Activated CD4-positive, alpha-beta memory T cell treated with anti-CD3 and anti-CD28 coated beads for 36 hours (primary cell): ENCODE measurements around the gene ACAT1. TPM values are rescaled to one million over a fixed set of nuclear protein-coding genes. Genes with fewer than 3 reads are reported as not detected.
"Not testable (repeated sequence)": the region's sequence is repeated elsewhere in the genome, so short reads cannot be mapped to it uniquely, and the experiment has no call there.

Experiments used
- CTCF ChIA-PET: fragments of 350-600 bp; sonication (Branson Sonifier 250); formaldehyde crosslinking; loops from one replicate; lab custom pipeline; 2021; ENCODE audit warnings: antibody characterized with exemption, inconsistent platforms; lab: Charles Lee
- POLR2A ChIA-PET: fragments of 350-600 bp; sonication (Branson Sonifier 250); formaldehyde crosslinking; loops from one replicate; lab custom pipeline; 2021; ENCODE audit warnings: antibody characterized with exemption; lab: Charles Lee
- DNase-seq: peaks from one replicate; pipeline ENCODE4 v3.0.0-alpha.2; 2020
- H3K27ac Mint-ChIP-seq: one replicate; pipeline ENCODE4 v1.8.0; 2021; ENCODE audit warnings: mixed read lengths
- H3K27me3 Mint-ChIP-seq: one replicate; pipeline ENCODE4 v1.8.0; 2021; ENCODE audit warnings: mixed read lengths
- H3K36me3 Mint-ChIP-seq: one replicate; pipeline ENCODE4 v1.8.0; 2021; ENCODE audit warnings: mixed read lengths
- H3K4me1 Mint-ChIP-seq: one replicate; pipeline ENCODE4 v1.8.0; 2021; ENCODE audit warnings: low read depth, mixed read lengths
- H3K4me3 Mint-ChIP-seq: one replicate; pipeline ENCODE4 v1.8.0; 2021; ENCODE audit warnings: mild to moderate bottlenecking, mixed read lengths
- H3K9me3 Mint-ChIP-seq: one replicate; pipeline ENCODE4 v1.8.0; 2021; ENCODE audit warnings: mixed read lengths
- intact Hi-C: fragments of 100-400 bp; cut with micrococcal nuclease; formaldehyde crosslinking; loops from one replicate; pipeline ENCODE4 v1.15.1; 2023
- total RNA-seq, 2 experiments: library from RNA; stranded (reverse); gene quantifications; one replicate each; pipeline ENCODE4 v1.2.3, GENCODE V29; 2021

The ACAT1 gene
- total RNA-seq, 2 experiments from 2014 or later, result 58.3 to 64.9 TPM

DNA sequence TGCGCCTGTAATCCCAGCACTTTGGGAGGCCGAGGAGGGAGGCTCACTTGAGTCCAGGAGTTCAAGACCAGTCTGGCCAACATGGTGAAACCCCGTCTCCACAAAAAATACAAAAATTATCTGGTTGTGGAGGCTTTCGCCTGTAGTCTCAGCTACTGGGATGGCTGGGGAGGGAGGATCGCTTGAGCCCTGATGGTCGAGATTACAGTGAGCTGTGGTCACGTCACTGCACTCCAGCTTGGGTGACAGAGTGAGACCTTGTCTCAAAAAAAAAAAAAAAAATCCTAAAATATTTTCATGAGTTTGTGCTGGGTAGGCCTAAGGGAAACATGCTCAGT, 462 bp upstream of the ACAT1 start:
- intact Hi-C loops, result loop anchor here (1.0 to 5.0 kb wide), 9 partner anchors 15 to 543 kb away; partner anchors contain the start of genes C11orf65, CUL5, EXPH5 and NPAT
- DNase-seq, CTCF ChIA-PET, H3K27me3 Mint-ChIP-seq, H3K36me3 Mint-ChIP-seq, POLR2A ChIA-PET, H3K9me3 Mint-ChIP-seq: not testable (repeated sequence)
- Mint-ChIP-seq H3K4me3 (peak overlapping the region; percentile 87), H3K4me1 (peaks cover 38% of the 10 kb centered on the region), H3K27ac (peak overlapping the region; percentile 67)

GRCh38 chr11:108122166-108122628, 830 bp downstream of the ACAT1 start:
- peaks cover 38% of the 10 kb centered on the region for H3K4me1 Mint-ChIP-seq
- intact Hi-C loops, result loop anchor here (5.0 kb wide), 2 partner anchors 180 to 375 kb away; partner anchors contain the start of gene POGLUT3
- ChIA-PET POLR2A (no interaction called here), CTCF (interaction anchor here (1.1 kb wide), 1 partner anchor 25 kb away, joined by 3 read pairs; no protein-coding TSS in a partner anchor)
- peak overlapping the region; percentile 87 for H3K4me3 Mint-ChIP-seq
- no peak for DNase-seq
- no peaks in the 10 kb centered on the region for H3K27me3 Mint-ChIP-seq
- H3K27ac Mint-ChIP-seq, result peak overlapping the region; percentile 51
- no peaks in the 10 kb centered on the region for H3K9me3 Mint-ChIP-seq
- peaks cover 3% of the 10 kb centered on the region for H3K36me3 Mint-ChIP-seq

DNA sequence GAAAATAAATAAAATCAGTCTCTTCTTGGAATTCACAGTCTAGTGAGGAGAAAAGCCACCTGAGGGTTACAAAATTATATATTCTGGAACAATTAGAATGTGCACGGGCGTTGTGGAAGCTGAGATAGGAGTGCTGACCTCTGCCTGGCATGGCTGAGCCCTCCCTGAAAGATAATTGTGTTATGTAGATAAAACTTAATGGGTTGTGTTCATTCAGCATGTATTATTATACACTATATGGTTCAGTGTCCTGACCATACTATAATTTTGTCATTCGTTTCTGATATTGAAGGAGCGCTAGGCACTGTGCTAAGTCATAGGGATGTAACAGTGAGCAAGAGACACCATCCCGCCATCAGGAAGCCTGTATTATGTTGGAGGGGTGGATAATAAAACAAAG, 3.7 kb downstream of the ACAT1 start:
- Mint-ChIP-seq H3K27me3 (no peaks in the 10 kb centered on the region), H3K36me3 (peaks cover 6% of the 10 kb centered on the region), H3K9me3 (no peaks in the 10 kb centered on the region), H3K4me1 (peaks cover 34% of the 10 kb centered on the region), H3K27ac (no peak overlapping the region), H3K4me3 (no peak overlapping the region)
- ChIA-PET CTCF (interaction anchor here (0.6 kb wide), 1 partner anchor 245 kb away, joined by 3 read pairs; no protein-coding TSS in a partner anchor), POLR2A (no interaction called here)
- no peak for DNase-seq
- intact Hi-C loops, result no loop called here

DNA sequence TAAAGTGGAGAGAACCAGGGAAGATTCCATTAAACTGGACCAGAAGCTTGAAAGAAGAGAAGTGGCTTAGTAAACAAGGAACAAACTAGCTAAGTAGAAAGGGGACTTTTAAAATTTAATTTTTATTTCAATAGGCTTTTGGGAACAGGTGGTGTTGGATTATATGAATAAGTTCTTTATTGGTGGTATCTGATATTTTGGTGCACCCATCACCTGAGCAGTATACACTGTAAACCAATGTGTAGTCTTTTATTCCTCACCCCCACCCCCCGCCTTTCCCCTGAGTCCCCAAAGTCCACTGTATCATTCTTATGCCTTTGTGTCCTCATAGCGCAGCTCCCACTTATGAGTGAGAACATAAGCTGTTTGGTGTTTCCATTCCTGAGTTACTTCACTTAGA, 7.4 kb downstream of the ACAT1 start:
- no peak overlapping the region for H3K4me3 Mint-ChIP-seq
- ChIA-PET POLR2A (no interaction called here), CTCF (no interaction called here)
- H3K27me3 Mint-ChIP-seq, result no peaks in the 10 kb centered on the region
- intact Hi-C loops, result no loop called here
- H3K27ac Mint-ChIP-seq, result no peak overlapping the region
- H3K9me3 Mint-ChIP-seq, result no peaks in the 10 kb centered on the region
- no peak for DNase-seq
- peaks cover 9% of the 10 kb centered on the region for H3K36me3 Mint-ChIP-seq
- peaks cover 16% of the 10 kb centered on the region for H3K4me1 Mint-ChIP-seq

DNA sequence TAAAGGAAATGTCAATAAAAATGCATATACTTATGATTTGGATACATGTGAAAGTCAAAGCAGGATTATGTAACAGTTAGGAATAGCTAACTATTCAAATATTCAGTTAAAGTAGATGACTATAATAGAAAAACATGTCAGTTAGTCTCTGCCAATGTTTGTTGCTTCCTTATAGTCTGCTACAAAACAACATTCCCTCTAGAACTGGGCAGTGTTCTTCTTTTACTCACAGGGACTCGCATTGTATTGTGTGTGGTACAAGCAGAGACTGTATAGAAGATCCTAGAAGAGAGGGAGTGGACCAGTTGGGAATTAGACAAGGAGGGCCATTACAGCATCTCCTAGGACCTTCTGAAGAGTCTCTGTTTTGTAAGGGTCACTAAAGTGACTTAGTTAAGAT, 10.6 kb downstream of the ACAT1 start:
- CTCF ChIA-PET, result no interaction called here
- H3K9me3 Mint-ChIP-seq, result no peaks in the 10 kb centered on the region
- intact Hi-C loops, result no loop called here
- POLR2A ChIA-PET, result no interaction called here
- peaks cover 16% of the 10 kb centered on the region for H3K4me1 Mint-ChIP-seq
- peaks cover 13% of the 10 kb centered on the region for H3K36me3 Mint-ChIP-seq
- no peak overlapping the region for H3K27ac Mint-ChIP-seq
- no peak overlapping the region for H3K4me3 Mint-ChIP-seq
- DNase-seq, result no peak
- H3K27me3 Mint-ChIP-seq, result no peaks in the 10 kb centered on the region

DNA sequence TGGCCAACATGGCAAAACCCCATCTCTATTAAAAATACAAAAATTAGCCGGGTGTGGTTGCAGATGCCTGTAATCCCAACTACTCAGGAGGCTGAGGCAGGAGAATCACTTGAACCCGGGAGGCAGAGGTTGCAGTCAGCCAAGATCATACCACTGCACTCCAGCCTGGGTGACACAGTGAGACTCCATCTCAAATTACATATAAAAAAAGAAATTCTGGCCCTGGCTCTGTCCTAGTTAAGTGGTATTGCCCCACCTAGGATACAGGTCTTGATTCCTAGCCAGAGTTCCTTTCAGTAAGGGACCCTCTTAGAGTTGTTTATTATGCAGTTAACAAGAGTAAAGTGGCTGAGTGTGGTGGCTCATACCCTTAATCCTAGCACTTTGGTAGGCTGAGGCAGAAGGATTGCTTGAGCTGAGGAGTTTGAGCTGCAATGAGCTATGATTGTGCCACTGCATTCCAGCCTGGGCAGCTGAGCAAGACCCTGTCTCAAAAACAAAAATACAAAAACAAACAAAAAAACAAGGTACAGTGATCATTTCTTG, 11.7 kb downstream of the ACAT1 start:
- H3K36me3 Mint-ChIP-seq, result peaks cover 15% of the 10 kb centered on the region
- intact Hi-C loops, H3K27me3 Mint-ChIP-seq, DNase-seq, H3K9me3 Mint-ChIP-seq, H3K4me3 Mint-ChIP-seq, H3K27ac Mint-ChIP-seq, POLR2A ChIA-PET: not testable (repeated sequence)
- peaks cover 21% of the 10 kb centered on the region for H3K4me1 Mint-ChIP-seq
- CTCF ChIA-PET, result interaction anchor here (1.6 kb wide), 1 partner anchor 15 kb away, joined by 5 read pairs; no protein-coding TSS in a partner anchor

DNA sequence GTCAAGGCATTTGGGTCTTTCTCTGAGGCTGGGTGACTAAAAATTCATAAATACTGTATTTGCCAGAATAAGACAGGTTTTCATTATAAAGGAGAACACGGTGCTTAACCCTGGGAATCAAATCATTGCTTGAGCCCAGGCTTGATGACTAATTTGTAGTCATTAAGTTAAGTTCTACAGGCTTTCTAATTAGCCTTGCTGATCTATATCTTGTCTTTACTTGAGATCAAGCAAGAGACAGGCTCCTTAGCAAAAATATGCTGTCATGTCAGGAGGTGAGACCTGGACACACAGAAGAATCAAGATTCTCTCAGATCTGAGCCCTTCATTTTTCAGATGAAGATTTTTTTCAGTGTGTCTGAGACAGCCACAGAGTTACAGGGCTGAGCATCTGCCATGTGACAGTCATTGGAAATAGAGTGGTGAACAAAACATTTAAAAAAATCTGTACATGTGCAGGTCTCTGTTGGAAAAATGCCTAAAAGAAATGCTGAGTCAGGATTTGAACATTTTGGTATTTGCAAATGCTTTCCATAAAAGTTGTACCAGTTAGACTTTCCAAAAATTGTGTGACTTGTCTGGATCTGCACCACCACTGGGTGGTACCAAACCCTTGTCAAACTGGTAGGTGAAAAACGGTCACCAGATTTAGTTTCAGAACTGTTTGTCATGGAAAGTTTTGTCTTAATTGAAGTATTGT, 14.6 kb downstream of the ACAT1 start:
- Mint-ChIP-seq H3K36me3 (peaks cover 23% of the 10 kb centered on the region), H3K9me3 (no peaks in the 10 kb centered on the region), H3K4me3 (no peak overlapping the region), H3K27me3 (no peaks in the 10 kb centered on the region), H3K4me1 (peaks cover 24% of the 10 kb centered on the region), H3K27ac (peak overlapping the region; percentile 68)
- intact Hi-C loops, result loop anchor here (1.0 to 5.0 kb wide), 8 partner anchors 15 to 512 kb away; partner anchors contain the start of genes ACAT1, C11orf65 and POGLUT3
- ChIA-PET CTCF (interaction anchor here (0.6 kb wide), 1 partner anchor 25 kb away, joined by 3 read pairs; no protein-coding TSS in a partner anchor), POLR2A (no interaction called here)
- peak; percentile 55 for DNase-seq

- no peak for DNase-seq
- H3K27me3 Mint-ChIP-seq, result no peaks in the 10 kb centered on the region
- ChIA-PET POLR2A (interaction anchor here (0.6 to 0.7 kb wide), 2 partner anchors 172 to 558 kb away, joined by 3 read pairs; no protein-coding TSS in a partner anchor), CTCF (interaction anchor here (1.7 kb wide), 1 partner anchor 128 kb away, joined by 4 read pairs; the partner anchor contains the start of gene CUL5)
- peaks cover 24% of the 10 kb centered on the region for H3K4me1 Mint-ChIP-seq
- no peak overlapping the region for H3K4me3 Mint-ChIP-seq
- H3K9me3 Mint-ChIP-seq, result no peaks in the 10 kb centered on the region
- intact Hi-C loops, result loop anchor here (1.0 to 5.0 kb wide), 5 partner anchors 34 to 360 kb away; partner anchors contain the start of genes C11orf65 and POGLUT3
- H3K36me3 Mint-ChIP-seq, result peaks cover 28% of the 10 kb centered on the region
- H3K27ac Mint-ChIP-seq, result peak overlapping the region; percentile 88
These were observed 15.8 kb downstream of the ACAT1 start for GRCh38 chr11:108137212-108137611.

- ChIA-PET POLR2A (no interaction called here), CTCF (interaction anchor here (1.4 kb wide), 1 partner anchor 505 kb away, joined by 4 read pairs; no protein-coding TSS in a partner anchor)
- H3K4me1 Mint-ChIP-seq, result peaks cover 17% of the 10 kb centered on the region
- intact Hi-C loops, result no loop called here
- no peaks in the 10 kb centered on the region for H3K27me3 Mint-ChIP-seq
- H3K4me3 Mint-ChIP-seq, result no peak overlapping the region
- H3K27ac Mint-ChIP-seq, result peak overlapping the region; percentile 24
- H3K36me3 Mint-ChIP-seq, result peaks cover 51% of the 10 kb centered on the region
- no peak for DNase-seq
- H3K9me3 Mint-ChIP-seq, result no peaks in the 10 kb centered on the region
These were observed 20.9 kb downstream of the ACAT1 start for GRCh38 chr11:108142304-108142703.

DNA sequence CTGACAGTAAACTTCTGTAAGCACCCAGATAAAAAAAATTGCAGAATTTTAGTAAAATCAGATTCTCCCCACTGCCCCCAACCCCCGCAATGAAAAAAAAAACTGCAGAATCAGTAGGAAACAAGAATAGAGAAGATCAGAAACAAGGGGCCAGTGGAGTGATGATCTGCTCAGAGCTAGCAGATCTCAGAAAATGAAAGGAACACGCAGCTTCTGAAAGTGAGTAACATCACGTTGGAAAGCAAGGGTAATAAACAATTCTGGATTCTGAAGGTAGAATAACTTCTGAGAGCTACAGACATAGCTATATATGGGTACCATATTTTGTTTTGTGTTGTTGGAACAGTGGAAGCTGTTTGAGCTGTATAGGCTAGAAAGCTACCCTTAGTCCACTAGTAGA, 23.2 kb downstream of the ACAT1 start:
- Mint-ChIP-seq H3K27ac (peak overlapping the region; percentile 75), H3K9me3 (no peaks in the 10 kb centered on the region), H3K4me3 (no peak overlapping the region), H3K27me3 (no peaks in the 10 kb centered on the region), H3K4me1 (peaks cover 12% of the 10 kb centered on the region), H3K36me3 (peaks cover 56% of the 10 kb centered on the region)
- intact Hi-C loops, result no loop called here
- DNase-seq, result no peak
- CTCF ChIA-PET, result no interaction called here
- POLR2A ChIA-PET, result no interaction called here

- H3K4me3 Mint-ChIP-seq, result no peak overlapping the region
- no peak for DNase-seq
- no peaks in the 10 kb centered on the region for H3K27me3 Mint-ChIP-seq
- H3K36me3 Mint-ChIP-seq, result peaks cover 56% of the 10 kb centered on the region
- intact Hi-C loops, result no loop called here
- peaks cover 12% of the 10 kb centered on the region for H3K4me1 Mint-ChIP-seq
- ChIA-PET CTCF (no interaction called here), POLR2A (no interaction called here)
- no peaks in the 10 kb centered on the region for H3K9me3 Mint-ChIP-seq
- H3K27ac Mint-ChIP-seq, result no peak overlapping the region
These were observed 25.8 kb downstream of the ACAT1 start for GRCh38 chr11:108147150-108147549.

GRCh38 chr11:108148556-108148955, 27.2 kb downstream of the ACAT1 start:
- no peak for DNase-seq
- ChIA-PET POLR2A (no interaction called here), CTCF (interaction anchor here (0.9 kb wide), 1 partner anchor 23 kb away, joined by 3 read pairs; no protein-coding TSS in a partner anchor)
- intact Hi-C loops, result no loop called here
- H3K36me3 Mint-ChIP-seq, result peaks cover 57% of the 10 kb centered on the region
- H3K27me3 Mint-ChIP-seq, result no peaks in the 10 kb centered on the region
- H3K4me1 Mint-ChIP-seq, result peaks cover 12% of the 10 kb centered on the region
- H3K27ac Mint-ChIP-seq, result no peak overlapping the region
- H3K9me3 Mint-ChIP-seq, result no peaks in the 10 kb centered on the region
- no peak overlapping the region for H3K4me3 Mint-ChIP-seq
